Epithelial cell of proximal tubule (primary cell): ENCODE data around the gene FAM13B. TPM values are rescaled to one million over a fixed set of nuclear protein-coding genes. Genes with fewer than 3 reads are reported as not detected.
"Not testable (repeated sequence)": the region's sequence is repeated elsewhere in the genome, so short reads cannot be mapped to it uniquely, and the experiment has no call there.

Source experiments
- DNase-seq: peaks from one replicate; pipeline ENCODE4 v3.0.0-alpha.2; 2011; ENCODE audit warnings: low read depth
- H3K4me3 ChIP-seq: 2 replicates; pipeline ENCODE4 v1.5.1; 2011; ENCODE audit warnings: low read depth, mild to moderate bottlenecking, low read length
- total RNA-seq: library from RNA; depleted of rRNA; stranded (reverse); fragments of >200 nt; gene quantifications from 2 replicates; pipeline ENCODE4 v1.2.3, GENCODE V29; 2015
- TF ChIP-seq, protein P1 (sequence below): conservative IDR thresholded peaks from 2 replicates; pipeline ENCODE4 v1.5.1; 2012; ENCODE audit warnings: low read depth, mild to moderate bottlenecking, low read length

FAM13B gene
- total RNA-seq, 1 donor from 2014 or later: 4.0 TPM

DNA sequence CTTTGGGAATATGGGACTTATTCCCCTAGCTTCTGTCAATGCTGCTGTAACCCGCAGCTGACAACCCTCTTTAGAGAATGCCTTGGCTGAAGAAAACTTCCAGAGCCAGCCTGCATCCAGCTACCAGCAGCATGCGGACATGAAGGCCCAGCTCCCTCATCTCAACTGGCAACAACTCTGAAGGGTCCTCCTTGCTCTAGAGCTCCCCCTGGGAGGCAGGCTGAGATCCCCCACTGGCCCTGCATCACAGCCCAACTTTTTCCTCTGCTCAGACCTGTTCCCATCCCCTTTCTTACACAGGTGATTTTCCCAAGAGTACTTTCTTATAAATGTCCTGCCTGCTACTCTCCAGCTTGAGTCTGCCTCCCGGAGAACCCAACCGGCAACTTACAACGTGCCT lies 32.2 kb upstream of the FAM13B start:
- TF ChIP-seq, protein P1, sequence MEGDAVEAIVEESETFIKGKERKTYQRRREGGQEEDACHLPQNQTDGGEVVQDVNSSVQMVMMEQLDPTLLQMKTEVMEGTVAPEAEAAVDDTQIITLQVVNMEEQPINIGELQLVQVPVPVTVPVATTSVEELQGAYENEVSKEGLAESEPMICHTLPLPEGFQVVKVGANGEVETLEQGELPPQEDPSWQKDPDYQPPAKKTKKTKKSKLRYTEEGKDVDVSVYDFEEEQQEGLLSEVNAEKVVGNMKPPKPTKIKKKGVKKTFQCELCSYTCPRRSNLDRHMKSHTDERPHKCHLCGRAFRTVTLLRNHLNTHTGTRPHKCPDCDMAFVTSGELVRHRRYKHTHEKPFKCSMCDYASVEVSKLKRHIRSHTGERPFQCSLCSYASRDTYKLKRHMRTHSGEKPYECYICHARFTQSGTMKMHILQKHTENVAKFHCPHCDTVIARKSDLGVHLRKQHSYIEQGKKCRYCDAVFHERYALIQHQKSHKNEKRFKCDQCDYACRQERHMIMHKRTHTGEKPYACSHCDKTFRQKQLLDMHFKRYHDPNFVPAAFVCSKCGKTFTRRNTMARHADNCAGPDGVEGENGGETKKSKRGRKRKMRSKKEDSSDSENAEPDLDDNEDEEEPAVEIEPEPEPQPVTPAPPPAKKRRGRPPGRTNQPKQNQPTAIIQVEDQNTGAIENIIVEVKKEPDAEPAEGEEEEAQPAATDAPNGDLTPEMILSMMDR: peak; percentile 42
- no peak for DNase-seq
- no peak overlapping the region for H3K4me3 ChIP-seq

DNA sequence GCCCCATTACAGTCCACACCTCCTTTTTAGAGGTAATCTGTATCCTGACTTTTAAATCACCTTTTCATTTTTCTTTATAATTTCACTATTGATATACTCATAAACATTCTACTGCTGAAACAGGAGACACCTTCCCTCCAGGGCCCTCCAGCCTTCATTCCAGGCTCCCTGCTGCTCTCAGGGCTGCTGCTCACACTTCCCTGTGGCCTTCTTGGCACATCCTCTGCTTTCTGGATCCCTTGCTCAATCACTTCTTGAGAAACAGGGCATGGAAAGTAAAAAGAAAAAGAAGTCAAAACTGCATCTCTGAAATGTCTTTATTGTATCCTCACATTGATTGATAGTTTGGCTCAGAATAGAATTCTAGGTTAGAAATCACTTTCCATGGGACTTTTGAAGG lies 31.6 kb upstream of the FAM13B start:
- no peak for DNase-seq
- TF ChIP-seq, protein P1: no peak
- H3K4me3 ChIP-seq: no peak overlapping the region

DNA sequence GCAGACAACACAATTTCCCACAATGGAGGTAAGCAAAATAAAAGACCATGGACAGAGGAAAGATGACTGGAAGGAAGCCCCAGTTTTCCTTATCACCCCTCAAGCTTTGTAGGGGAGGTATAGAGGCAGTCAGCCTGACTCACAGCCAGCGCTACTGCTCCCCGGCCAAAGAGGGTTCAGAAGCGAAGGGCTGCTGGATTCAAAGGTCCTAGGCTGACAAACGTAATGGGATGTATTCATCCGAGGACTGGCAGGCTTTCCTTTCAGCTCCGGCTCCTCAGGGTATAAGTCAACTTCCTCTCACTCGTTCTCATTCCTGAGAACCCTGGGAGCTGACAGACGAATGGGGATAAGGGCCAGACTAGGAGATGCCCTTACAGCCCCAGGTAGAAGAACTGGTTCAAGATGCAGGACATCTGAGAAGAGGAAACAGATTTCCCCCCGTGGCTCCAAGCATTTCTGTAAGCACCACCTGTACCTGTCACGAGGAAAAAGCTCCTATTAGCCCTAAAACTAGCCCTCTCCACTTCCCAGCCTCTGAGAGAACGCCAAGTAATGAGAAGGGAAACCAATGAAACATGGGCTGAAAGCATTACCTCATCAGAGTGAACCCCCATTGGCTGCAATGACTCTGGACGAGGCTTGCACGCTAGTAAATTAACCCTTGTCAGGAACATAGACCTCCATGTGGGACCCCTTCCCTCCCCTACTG lies 22.1 kb upstream of the FAM13B start:
- DNase-seq: no peak
- H3K4me3 ChIP-seq: peak overlapping the region; percentile 30
- TF ChIP-seq, protein P1: no peak

DNA sequence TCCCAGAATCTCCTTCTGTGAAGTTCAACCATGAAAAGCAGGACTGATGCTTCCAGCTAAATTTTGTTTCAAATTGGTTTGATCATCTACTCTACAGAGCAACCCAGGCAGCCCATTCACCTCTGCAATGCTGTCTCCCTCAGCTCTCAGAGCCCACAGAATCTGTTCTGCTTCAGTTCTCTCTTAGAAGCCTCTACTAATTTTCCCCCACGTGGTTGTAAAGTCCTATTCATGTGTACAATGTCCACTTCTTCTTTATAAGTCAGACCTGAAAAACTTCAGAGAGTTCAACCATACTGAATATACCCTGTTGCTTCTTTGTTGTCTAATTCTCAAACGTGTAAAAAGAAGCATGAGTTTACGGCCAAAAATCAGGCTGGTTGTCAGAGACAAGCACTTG lies 21.3 kb upstream of the FAM13B start:
- TF ChIP-seq, protein P1: no peak
- H3K4me3 ChIP-seq: no peak overlapping the region
- DNase-seq: no peak

DNA sequence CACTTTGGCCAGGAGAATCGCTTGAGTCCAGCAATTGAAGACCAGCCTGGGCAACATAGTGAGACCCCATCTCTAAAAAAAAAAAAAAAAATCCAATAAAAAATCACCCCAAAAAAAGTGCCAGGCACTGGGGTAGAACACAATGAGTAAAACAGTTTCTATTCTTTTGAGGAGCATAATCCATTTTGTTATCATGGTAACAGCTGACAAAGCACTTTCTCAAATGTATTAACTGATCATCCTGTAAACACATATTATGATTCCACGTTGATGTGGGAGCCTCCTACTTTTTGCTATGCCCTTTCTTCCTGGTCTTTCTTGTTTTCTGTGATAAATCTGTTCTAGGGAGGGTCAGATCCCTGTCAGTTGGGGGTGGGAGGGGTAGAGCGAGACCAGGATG lies 20.7 kb upstream of the FAM13B start:
- no peak for DNase-seq
- TF ChIP-seq, protein P1: no peak
- H3K4me3 ChIP-seq: no peak overlapping the region

DNA sequence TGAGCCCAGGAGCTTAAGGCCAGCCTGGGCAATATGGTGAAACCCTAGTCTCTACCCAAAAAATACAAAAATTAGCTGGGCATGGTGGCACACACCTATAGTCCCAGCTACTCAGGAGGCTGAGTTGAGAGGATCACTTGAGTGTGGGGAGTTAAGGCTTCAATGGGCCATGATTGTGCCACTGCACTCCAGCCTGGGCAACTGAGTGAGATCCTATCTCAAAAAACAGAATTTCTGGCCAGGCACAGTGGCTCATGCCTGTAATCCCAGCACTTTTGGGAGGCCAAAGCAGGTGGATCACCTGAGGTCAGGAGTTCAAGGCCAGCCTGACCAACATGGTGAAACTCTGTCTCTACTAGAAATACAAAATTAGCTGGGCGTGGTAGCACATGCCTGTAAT lies 19.8 kb upstream of the FAM13B start:
- DNase-seq, H3K4me3 ChIP-seq: not testable (repeated sequence)

- DNase-seq: no peak
- H3K4me3 ChIP-seq: no peak overlapping the region
- TF ChIP-seq, protein P1: no peak
Observed at GRCh38 chr5:138051441-138052296, 18.8 kb upstream of the FAM13B start.

GRCh38 chr5:138045283-138045682 lies 12.4 kb upstream of the FAM13B start:
- not testable (repeated sequence) for H3K4me3 ChIP-seq, DNase-seq
